Neural cell (in vitro differentiated cells): ENCODE measurements around the gene NKD1. TPM values are rescaled to one million over a fixed set of nuclear protein-coding genes. Genes with fewer than 3 reads are reported as not detected.

ENCODE experiments used
- H2AFZ ChIP-seq: fragments of 200-600, 300-800 bp; sonication (generic), shearing (Covaris generic); 2 replicates; pipeline ENCODE4 v1.6.0; 2014; ENCODE audit warnings: low read depth, mild to moderate bottlenecking, antibody characterized with exemption, low read length, moderate library complexity
- H3F3A ChIP-seq: fragments of 200-600 bp; shearing (Covaris generic); 2 replicates; pipeline ENCODE4 v1.6.1; 2016; ENCODE audit warnings: mild to moderate bottlenecking, moderate library complexity, mixed read lengths, antibody characterized with exemption, low read length; ENCODE audit not compliant: insufficient read depth, poor library complexity, severe bottlenecking
- H3K27ac ChIP-seq: fragments of 200-600, 300-800 bp; sonication (generic), shearing (Covaris generic); 2 replicates; pipeline ENCODE4 v1.5.1; 2014; ENCODE audit warnings: mild to moderate bottlenecking, low read length, moderate library complexity
- H3K27me3 ChIP-seq: fragments of 300-800, 200-600 bp; sonication (generic), shearing (Covaris generic); 2 replicates; pipeline ENCODE4 v1.6.0; 2014; ENCODE audit warnings: mild to moderate bottlenecking, low read depth, low read length, moderate library complexity; ENCODE audit not compliant: insufficient read depth
- H3K36me3 ChIP-seq: fragments of 300-800, 200-600 bp; sonication (generic), shearing (Covaris generic); 2 replicates; pipeline ENCODE4 v1.5.1; 2014; ENCODE audit warnings: mild to moderate bottlenecking, antibody characterized with exemption, low read length, moderate library complexity; ENCODE audit not compliant: insufficient read depth
- H3K4me2 ChIP-seq: fragments of 300-800, 200-600 bp; sonication (generic), shearing (Covaris generic); 2 replicates; pipeline ENCODE4 v1.6.0; 2014; ENCODE audit warnings: mild to moderate bottlenecking, low read length
- H3K4me3 ChIP-seq: fragments of 300-800, 200-600 bp; sonication (generic), shearing (Covaris generic); 2 replicates; pipeline ENCODE4 v1.5.1; 2014; ENCODE audit warnings: mild to moderate bottlenecking, low read length, moderate library complexity
- H3K79me2 ChIP-seq: fragments of 200-600 bp; shearing (Covaris generic); replicated peaks from 2 replicates; pipeline ENCODE4 v1.6.0; 2014; ENCODE audit warnings: mild to moderate bottlenecking, low read length, moderate library complexity; ENCODE audit not compliant: insufficient read depth
- H3K9ac ChIP-seq: fragments of 300-800, 200-600 bp; sonication (generic), shearing (Covaris generic); 2 replicates; pipeline ENCODE4 v1.6.1; 2016; ENCODE audit warnings: mild to moderate bottlenecking, low read length, mixed read lengths
- H3K9me2 ChIP-seq: fragments of 200-600 bp; shearing (Covaris generic); 2 replicates; pipeline ENCODE4 v1.6.1; 2016; ENCODE audit warnings: mild to moderate bottlenecking, low read length, mixed read lengths; ENCODE audit not compliant: insufficient read depth
- H3K9me3 ChIP-seq: fragments of 200-600, 300-800 bp; sonication (generic), shearing (Covaris generic); 2 replicates; pipeline ENCODE4 v1.6.1; 2016; ENCODE audit warnings: mild to moderate bottlenecking, mixed run types, low read length, moderate library complexity, mixed read lengths
- H4K20me1 ChIP-seq: fragments of 200-600 bp; shearing (Covaris generic); 2 replicates; pipeline ENCODE4 v1.6.1; 2016; ENCODE audit warnings: mild to moderate bottlenecking, mixed run types; ENCODE audit not compliant: insufficient read depth
- EP300 ChIP-seq: fragments of 450-650 bp; conservative IDR thresholded peaks from 2 replicates; pipeline ENCODE4 v1.6.1; 2014; ENCODE audit warnings: antibody characterized with exemption, mild to moderate bottlenecking, moderate library complexity; ENCODE audit not compliant: poor library complexity, severe bottlenecking
- EZH2 ChIP-seq: fragments of 200-600, 300-800 bp; shearing (Covaris generic), sonication (generic); IDR thresholded peaks from 2 replicates; pipeline ENCODE4 v1.6.1; 2014; ENCODE audit warnings: antibody characterized with exemption, low read length, borderline replicate concordance, mild to moderate bottlenecking; ENCODE audit not compliant: insufficient read depth, poor library complexity, severe bottlenecking
- MXI1 ChIP-seq: fragments of 450-650 bp; conservative IDR thresholded peaks from 2 replicates; pipeline ENCODE4 v1.6.1; 2014; ENCODE audit warnings: antibody characterized with exemption, mild to moderate bottlenecking; ENCODE audit not compliant: poor library complexity, severe bottlenecking
- POLR2AphosphoS5 ChIP-seq: IDR thresholded peaks from 2 replicates; pipeline ENCODE4 v1.6.1; 2012
- RAD21 ChIP-seq: fragments of 450-650 bp; conservative IDR thresholded peaks from 2 replicates; pipeline ENCODE4 v1.6.1; 2014; ENCODE audit warnings: antibody characterized with exemption, mild to moderate bottlenecking, moderate library complexity
- REST ChIP-seq: IDR thresholded peaks from 2 replicates; pipeline ENCODE4 v1.6.1; 2012; ENCODE audit warnings: borderline replicate concordance
- SMC3 ChIP-seq: fragments of 450-650 bp; conservative IDR thresholded peaks from 2 replicates; pipeline ENCODE4 v1.6.1; 2014; ENCODE audit warnings: antibody characterized with exemption, mild to moderate bottlenecking, moderate library complexity; ENCODE audit not compliant: poor library complexity
- TAF1 ChIP-seq: IDR thresholded peaks from 2 replicates; pipeline ENCODE4 v1.6.1; 2012; ENCODE audit warnings: low read depth
- polyA plus RNA-seq: library from polyadenylated mRNA; depleted of rRNA; stranded (reverse); fragments of >200 nt; gene quantifications from 2 replicates; pipeline ENCODE4 v1.2.3, GENCODE V29; 2014
- TF ChIP-seq, protein P1 (sequence below): fragments of 450-650 bp; IDR thresholded peaks from 2 replicates; pipeline ENCODE4 v1.5.1; 2014; ENCODE audit warnings: antibody characterized with exemption, mild to moderate bottlenecking, moderate library complexity; ENCODE audit not compliant: poor library complexity, severe bottlenecking

Gene NKD1
- polyA plus RNA-seq, 1 donor from 2014 or later = 1.1 TPM

GRCh38 chr16:50665128-50665878, 117.1 kb downstream of the NKD1 start:
- Histone ChIP-seq H3K9ac (no peak overlapping the region), H3K4me3 (no peak overlapping the region), H4K20me1 (no peaks in the 10 kb centered on the region), H2AFZ (no peak overlapping the region), H3F3A (no peaks in the 10 kb centered on the region), H3K9me3 (no peaks in the 10 kb centered on the region), H3K4me2 (no peak overlapping the region), H3K79me2 (no peaks in the 10 kb centered on the region), H3K27me3 (no peaks in the 10 kb centered on the region), H3K36me3 (no peaks in the 10 kb centered on the region), H3K27ac (no peak overlapping the region), H3K9me2 (no peaks in the 10 kb centered on the region)
- TF ChIP-seq, protein P1, sequence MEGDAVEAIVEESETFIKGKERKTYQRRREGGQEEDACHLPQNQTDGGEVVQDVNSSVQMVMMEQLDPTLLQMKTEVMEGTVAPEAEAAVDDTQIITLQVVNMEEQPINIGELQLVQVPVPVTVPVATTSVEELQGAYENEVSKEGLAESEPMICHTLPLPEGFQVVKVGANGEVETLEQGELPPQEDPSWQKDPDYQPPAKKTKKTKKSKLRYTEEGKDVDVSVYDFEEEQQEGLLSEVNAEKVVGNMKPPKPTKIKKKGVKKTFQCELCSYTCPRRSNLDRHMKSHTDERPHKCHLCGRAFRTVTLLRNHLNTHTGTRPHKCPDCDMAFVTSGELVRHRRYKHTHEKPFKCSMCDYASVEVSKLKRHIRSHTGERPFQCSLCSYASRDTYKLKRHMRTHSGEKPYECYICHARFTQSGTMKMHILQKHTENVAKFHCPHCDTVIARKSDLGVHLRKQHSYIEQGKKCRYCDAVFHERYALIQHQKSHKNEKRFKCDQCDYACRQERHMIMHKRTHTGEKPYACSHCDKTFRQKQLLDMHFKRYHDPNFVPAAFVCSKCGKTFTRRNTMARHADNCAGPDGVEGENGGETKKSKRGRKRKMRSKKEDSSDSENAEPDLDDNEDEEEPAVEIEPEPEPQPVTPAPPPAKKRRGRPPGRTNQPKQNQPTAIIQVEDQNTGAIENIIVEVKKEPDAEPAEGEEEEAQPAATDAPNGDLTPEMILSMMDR = peak; percentile 84
- TF ChIP-seq POLR2AphosphoS5 (no peak), SMC3 (peak; percentile 88), RAD21 (peak; percentile 86)

DNA sequence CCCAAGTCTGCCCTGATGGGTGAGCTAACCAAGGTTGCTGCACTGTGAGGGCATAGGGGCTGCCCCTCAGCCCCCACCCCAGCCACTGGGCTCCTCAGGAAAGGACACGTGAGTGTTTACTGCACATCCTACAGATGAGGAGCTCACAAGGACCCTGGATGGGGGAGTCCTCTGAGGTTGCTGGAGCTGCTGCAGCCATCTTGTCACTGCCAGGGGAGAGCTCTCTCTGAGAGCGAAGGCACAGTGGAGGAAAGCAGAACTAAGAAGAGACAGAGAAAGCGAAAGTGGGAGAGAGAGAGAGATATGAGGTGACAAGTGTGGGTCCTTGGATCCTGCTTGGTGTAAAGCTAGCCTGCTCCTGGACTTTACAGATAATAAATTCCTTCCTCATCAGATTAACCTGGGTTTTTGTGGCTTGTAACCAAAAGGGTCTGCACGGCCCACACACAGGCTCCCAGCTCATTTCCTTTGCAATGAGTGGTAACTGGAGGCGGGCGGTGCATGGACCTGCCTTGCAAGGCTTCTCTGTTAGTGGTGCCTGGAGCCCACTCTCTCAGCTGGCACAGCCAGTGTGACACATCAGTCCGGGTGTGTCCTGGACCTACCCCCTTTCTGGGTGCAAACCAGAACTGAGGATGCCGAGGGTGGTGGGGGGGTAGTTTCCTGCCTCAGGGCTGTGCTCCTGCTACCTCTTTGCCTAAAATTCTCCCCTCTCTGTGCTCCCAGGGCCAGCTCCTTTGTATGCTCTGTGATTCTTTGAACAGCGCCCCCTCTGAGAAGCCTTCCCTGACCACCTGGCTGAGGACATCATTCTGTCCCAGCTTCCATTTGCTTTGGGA, 118.7 kb downstream of the NKD1 start:
- H3K27me3 ChIP-seq = no peaks in the 10 kb centered on the region
- H3F3A ChIP-seq = no peaks in the 10 kb centered on the region
- H3K4me3 ChIP-seq = no peak overlapping the region
- H3K9me2 ChIP-seq = no peaks in the 10 kb centered on the region
- TF ChIP-seq EP300 (no peak), MXI1 (no peak), POLR2AphosphoS5 (no peak), SMC3 (no peak), REST (no peak), TAF1 (no peak), EZH2 (no peak), RAD21 (no peak)
- TF ChIP-seq, protein P1 = no peak
- H3K36me3 ChIP-seq = no peaks in the 10 kb centered on the region
- no peaks in the 10 kb centered on the region for H3K79me2 ChIP-seq
- H3K27ac ChIP-seq = no peak overlapping the region
- no peaks in the 10 kb centered on the region for H4K20me1 ChIP-seq
- H3K4me2 ChIP-seq = no peak overlapping the region
- H2AFZ ChIP-seq = no peak overlapping the region
- no peaks in the 10 kb centered on the region for H3K9me3 ChIP-seq
- no peak overlapping the region for H3K9ac ChIP-seq
